Prostate gland (tissue), 2 donors: ENCODE data around the gene DKK1. TPM values are rescaled to one million over a fixed set of nuclear protein-coding genes. Genes with fewer than 3 reads are reported as not detected.

Experiments
- DNase-seq: peaks from one replicate; pipeline ENCODE4 v3.0.0-alpha.2; 2019; ENCODE audit warnings: low spot score
- H3K27ac ChIP-seq, 2 donors: fragments of 200-600 bp; sonication (generic); 2 replicates each; pipeline ENCODE4 v1.5.1; 2017 to 2019
- H3K27me3 ChIP-seq: fragments of 200-600 bp; sonication (generic); replicated peaks from 2 replicates; pipeline ENCODE4 v1.5.1; 2019; ENCODE audit not compliant: insufficient read depth
- H3K36me3 ChIP-seq, 2 donors: fragments of 200-600 bp; sonication (generic); 1 replicate in 1 of 2; 2 replicates in 1 of 2; pipeline versions ENCODE4 v1.5.1 to v1.8.1; 2017 to 2019
- H3K4me1 ChIP-seq: fragments of 200-600 bp; sonication (generic); replicated peaks from 2 replicates; pipeline ENCODE4 v1.5.1; 2019
- H3K4me3 ChIP-seq, 2 donors: fragments of 200-600 bp; sonication (generic); 2 replicates each; pipeline ENCODE4 v1.5.1; 2017 to 2019
- H3K9me3 ChIP-seq: fragments of 200-600 bp; sonication (generic); 2 replicates; pipeline ENCODE4 v1.5.1; 2017
- POLR2A ChIP-seq: fragments of 450-650 bp; IDR thresholded peaks from one replicate; pipeline ENCODE4 v1.6.1; 2016; ENCODE audit warnings: antibody characterized with exemption, mild to moderate bottlenecking
- POLR2AphosphoS5 ChIP-seq: sonication (generic); formaldehyde crosslinking; IDR thresholded peaks from one replicate; pipeline ENCODE4 v1.6.1; 2017; ENCODE audit warnings: antibody characterized with exemption
- WGBS: methylation state at CpG from one replicate; pipeline ENCODE4 v1.1.5; 2018; 5-methylcytosine and 5-hydroxymethylcytosine counted together
- intact Hi-C: fragments of 100-400 bp; cut with DNase I; formaldehyde crosslinking; loops from one replicate; pipeline ENCODE4 v1.14.2; 2022
- total RNA-seq, 2 donors: library from RNA; depleted of rRNA; stranded (reverse); fragments of >200 nt; gene quantifications; one replicate each; pipeline ENCODE4 v1.1.0, GENCODE V29; 2016
- TF ChIP-seq, protein P1 (sequence below), 4 experiments: fragments of 200-600 bp in 2 of 4; fragments of 450-650 bp in 2 of 4; sonication (generic) in 2 of 4; IDR thresholded peaks; 1 replicate in 3 of 4; 2 replicates in 1 of 4; pipeline ENCODE4 v1.5.1; 2016 to 2019; ENCODE audit warnings: antibody characterized with exemption in 4 of 4, mild to moderate bottlenecking in 2 of 4, moderate library complexity in 2 of 4

DKK1 gene
- total RNA-seq, 2 donors from 2014 or later: 6.5 to 10.2 TPM

DNA sequence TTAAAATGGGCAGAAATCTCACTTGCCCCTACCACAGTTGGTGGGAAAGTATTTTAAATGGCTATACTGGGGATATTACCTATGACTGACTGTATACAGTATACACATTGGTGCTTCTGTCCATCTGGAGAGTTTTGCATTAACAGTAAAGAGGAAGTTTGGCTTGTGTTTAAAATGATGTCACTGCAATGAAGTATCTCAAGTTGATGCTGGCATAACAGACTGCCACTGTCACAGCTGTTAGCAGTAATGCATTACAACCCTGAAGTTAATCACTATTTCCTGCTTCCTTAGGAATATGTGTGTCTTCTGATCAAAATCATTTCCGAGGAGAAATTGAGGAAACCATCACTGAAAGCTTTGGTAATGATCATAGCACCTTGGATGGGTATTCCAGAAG, 1.9 kb downstream of the DKK1 start:
- Histone ChIP-seq H3K9me3 (no peaks in the 10 kb centered on the region), H3K27ac (no peak overlapping the region), H3K4me1 (no peaks in the 10 kb centered on the region), H3K4me3 (no peak overlapping the region), H3K36me3 (no peaks in the 10 kb centered on the region), H3K27me3 (no peaks in the 10 kb centered on the region)
- TF ChIP-seq POLR2AphosphoS5: no peak
- DNase-seq: no peak
- WGBS: 76% methylated on average over 1 of the region's 1 CpG
- intact Hi-C loops: no loop called here

DNA sequence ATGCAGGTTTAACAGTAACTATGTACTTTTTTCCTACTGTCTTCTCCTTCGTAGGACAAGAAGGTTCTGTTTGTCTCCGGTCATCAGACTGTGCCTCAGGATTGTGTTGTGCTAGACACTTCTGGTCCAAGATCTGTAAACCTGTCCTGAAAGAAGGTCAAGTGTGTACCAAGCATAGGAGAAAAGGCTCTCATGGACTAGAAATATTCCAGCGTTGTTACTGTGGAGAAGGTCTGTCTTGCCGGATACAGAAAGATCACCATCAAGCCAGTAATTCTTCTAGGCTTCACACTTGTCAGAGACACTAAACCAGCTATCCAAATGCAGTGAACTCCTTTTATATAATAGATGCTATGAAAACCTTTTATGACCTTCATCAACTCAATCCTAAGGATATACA, 2.4 kb downstream of the DKK1 start:
- Histone ChIP-seq H3K9me3 (no peaks in the 10 kb centered on the region), H3K27ac (no peak overlapping the region), H3K27me3 (no peaks in the 10 kb centered on the region), H3K4me1 (no peaks in the 10 kb centered on the region), H3K36me3 (no peaks in the 10 kb centered on the region), H3K4me3 (no peak overlapping the region)
- WGBS: 89% methylated on average over 4 of the region's 4 CpGs
- TF ChIP-seq, protein P1, sequence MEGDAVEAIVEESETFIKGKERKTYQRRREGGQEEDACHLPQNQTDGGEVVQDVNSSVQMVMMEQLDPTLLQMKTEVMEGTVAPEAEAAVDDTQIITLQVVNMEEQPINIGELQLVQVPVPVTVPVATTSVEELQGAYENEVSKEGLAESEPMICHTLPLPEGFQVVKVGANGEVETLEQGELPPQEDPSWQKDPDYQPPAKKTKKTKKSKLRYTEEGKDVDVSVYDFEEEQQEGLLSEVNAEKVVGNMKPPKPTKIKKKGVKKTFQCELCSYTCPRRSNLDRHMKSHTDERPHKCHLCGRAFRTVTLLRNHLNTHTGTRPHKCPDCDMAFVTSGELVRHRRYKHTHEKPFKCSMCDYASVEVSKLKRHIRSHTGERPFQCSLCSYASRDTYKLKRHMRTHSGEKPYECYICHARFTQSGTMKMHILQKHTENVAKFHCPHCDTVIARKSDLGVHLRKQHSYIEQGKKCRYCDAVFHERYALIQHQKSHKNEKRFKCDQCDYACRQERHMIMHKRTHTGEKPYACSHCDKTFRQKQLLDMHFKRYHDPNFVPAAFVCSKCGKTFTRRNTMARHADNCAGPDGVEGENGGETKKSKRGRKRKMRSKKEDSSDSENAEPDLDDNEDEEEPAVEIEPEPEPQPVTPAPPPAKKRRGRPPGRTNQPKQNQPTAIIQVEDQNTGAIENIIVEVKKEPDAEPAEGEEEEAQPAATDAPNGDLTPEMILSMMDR (IDR thresholded peaks at IDR 0.05): no peak
- no peak for TF ChIP-seq POLR2AphosphoS5
- no peak for TF ChIP-seq POLR2A
- intact Hi-C loops: no loop called here
- DNase-seq: no peak

GRCh38 chr10:52318136-52318701, 4.1 kb downstream of the DKK1 start:
- H3K36me3 ChIP-seq: no peaks in the 10 kb centered on the region
- H3K9me3 ChIP-seq: no peaks in the 10 kb centered on the region
- intact Hi-C loops: no loop called here
- no peak overlapping the region for H3K4me3 ChIP-seq
- H3K4me1 ChIP-seq: no peaks in the 10 kb centered on the region
- no peak for DNase-seq
- no peak overlapping the region for H3K27ac ChIP-seq
- no peaks in the 10 kb centered on the region for H3K27me3 ChIP-seq
- WGBS: 83% methylated on average over 5 of the region's 5 CpGs
- TF ChIP-seq POLR2A (no peak), POLR2AphosphoS5 (no peak)
- TF ChIP-seq, protein P1 (IDR thresholded peaks at IDR 0.05): no peak

DNA sequence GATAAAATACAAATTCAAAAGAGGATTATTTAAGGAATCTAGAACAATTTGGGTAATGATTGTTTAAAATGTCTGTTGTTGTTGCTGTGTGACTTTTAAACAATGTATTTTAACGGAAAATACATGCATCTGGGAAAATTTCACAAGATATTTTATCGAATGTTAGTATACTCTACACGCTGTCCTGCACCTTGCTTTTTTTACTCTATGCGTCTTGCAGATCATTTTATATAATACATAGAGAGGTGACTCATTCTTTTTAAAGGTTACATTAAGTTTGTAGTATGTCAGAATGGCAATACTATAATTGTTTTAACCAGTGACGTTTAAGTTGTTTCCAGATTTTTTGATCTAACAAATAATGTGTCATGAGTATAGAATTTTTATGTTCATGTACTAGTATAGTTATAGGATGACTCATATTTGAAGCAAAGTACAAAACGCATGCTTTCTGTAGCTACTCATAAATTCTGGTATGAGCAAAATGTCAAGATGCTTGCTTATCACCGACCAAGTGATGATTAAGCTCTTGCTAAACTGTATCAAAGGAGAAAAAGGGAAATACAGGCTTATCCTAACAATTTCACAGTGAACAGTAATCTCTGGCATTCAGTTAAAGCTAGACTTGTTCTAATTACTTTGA, 4.9 kb downstream of the DKK1 start:
- TF ChIP-seq POLR2AphosphoS5: no peak
- TF ChIP-seq, protein P1 (IDR thresholded peaks at IDR 0.05): no peak
- TF ChIP-seq POLR2A: no peak
- Histone ChIP-seq H3K4me1 (no peaks in the 10 kb centered on the region), H3K9me3 (no peaks in the 10 kb centered on the region), H3K4me3 (no peak overlapping the region), H3K27ac (no peak overlapping the region), H3K27me3 (no peaks in the 10 kb centered on the region), H3K36me3 (no peaks in the 10 kb centered on the region)
- no peak for DNase-seq
- intact Hi-C loops: no loop called here
- WGBS: 63% methylated on average over 7 of the region's 7 CpGs

DNA sequence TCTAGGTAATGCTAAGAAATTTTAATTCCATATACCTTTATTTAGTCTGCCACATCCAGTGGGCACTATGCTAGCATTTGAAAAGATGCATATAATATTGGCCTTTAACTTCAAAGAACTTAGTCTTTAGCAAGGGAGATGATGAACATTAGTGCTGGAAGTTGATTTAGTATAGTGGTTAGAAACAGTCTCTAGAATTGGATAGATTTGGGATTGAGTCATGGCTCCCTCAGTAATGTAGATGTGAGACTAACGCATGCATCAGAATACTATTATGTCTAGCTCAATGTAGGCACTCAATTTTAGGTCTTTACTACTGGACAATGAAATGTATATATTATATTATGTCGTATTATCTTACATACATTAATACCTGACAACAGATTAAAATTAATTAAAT, 5.8 kb downstream of the DKK1 start:
- no peak overlapping the region for H3K4me3 ChIP-seq
- no peaks in the 10 kb centered on the region for H3K4me1 ChIP-seq
- no peaks in the 10 kb centered on the region for H3K27me3 ChIP-seq
- H3K27ac ChIP-seq: no peak overlapping the region
- DNase-seq: no peak
- WGBS: 89% methylated on average over 2 of the region's 2 CpGs
- H3K9me3 ChIP-seq: no peaks in the 10 kb centered on the region
- TF ChIP-seq, protein P1 (IDR thresholded peaks at IDR 0.05): no peak
- TF ChIP-seq POLR2A (no peak), POLR2AphosphoS5 (no peak)
- intact Hi-C loops: no loop called here
- no peaks in the 10 kb centered on the region for H3K36me3 ChIP-seq
